Measurements from ENCODE around the gene MGAT3. TPM values are rescaled to one million over a fixed set of nuclear protein-coding genes. Genes with fewer than 3 reads are reported as not detected.

MGAT3 gene
- total RNA-seq, 1 experiment from 2014 or later = 5.0 TPM

DNA sequence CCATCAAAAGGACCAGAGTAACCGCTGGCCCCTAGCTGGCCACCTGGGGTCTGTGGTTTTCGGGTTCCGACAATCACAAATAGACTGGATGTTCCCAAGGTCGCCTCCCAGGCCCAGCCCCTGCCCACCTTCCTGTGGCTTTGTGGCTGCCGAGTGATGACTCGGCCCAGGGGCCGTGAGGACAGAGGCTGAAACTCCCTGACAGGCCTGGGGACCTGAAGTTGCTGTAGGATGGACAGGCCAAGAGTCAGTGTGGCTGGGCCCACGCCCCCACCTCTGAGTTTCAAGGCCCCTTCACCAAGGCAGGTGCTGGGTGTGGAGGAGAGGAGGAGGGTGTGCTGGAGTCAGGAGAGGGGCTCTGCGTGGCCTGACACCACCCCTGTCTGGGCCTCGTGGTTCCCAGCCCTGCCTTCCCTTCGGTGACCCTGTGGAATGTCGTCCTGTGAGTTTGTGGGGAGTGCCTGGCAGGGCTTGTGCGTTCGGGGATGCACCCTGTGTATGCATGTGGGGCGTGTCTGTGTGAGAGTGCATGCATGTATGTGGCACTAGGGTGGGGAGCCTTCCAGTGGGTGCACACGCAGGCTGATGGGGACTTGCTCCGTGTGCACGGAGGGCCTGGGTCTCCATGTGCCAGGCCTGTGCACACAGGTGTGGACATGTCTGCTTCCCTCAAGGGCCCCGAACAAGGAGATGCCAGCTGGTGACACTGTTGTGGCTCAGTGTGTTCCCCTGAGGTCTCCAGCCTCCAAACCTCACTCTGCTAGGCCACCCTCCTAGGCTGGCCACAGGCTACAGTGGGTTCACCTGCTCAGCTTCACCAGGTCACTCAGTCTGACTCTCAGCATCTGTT, 8.4 kb upstream of the MGAT3 start:
- no peak overlapping the region for H4K8ac ChIP-seq (replicated peaks; ENCODE audit: insufficient read length, low read depth, low read length)
- H3T11ph ChIP-seq (ENCODE audit: low read length) = no peak overlapping the region
- H2AFZ ChIP-seq (ENCODE audit: low read length) = no peak overlapping the region
- no peak overlapping the region for H3K4me2 ChIP-seq (ENCODE audit: insufficient read depth, insufficient read length, low read length)
- no peaks in the 10 kb centered on the region for H3K27me3 ChIP-seq (ENCODE audit: insufficient read depth, low read length)
- no peaks in the 10 kb centered on the region for H3K4me1 ChIP-seq (ENCODE audit: insufficient read depth, low read length)
- H3K23ac ChIP-seq (ENCODE audit: insufficient read length, low read depth, low read length) = no peak overlapping the region
- no peak overlapping the region for H2BK5ac ChIP-seq (ENCODE audit: insufficient read length, low read length)
- H2BK12ac ChIP-seq (ENCODE audit: insufficient read length, low read depth, low read length) = no peak overlapping the region
- no peak overlapping the region for H2BK15ac ChIP-seq (ENCODE audit: low read depth, low read length)
- H3K14ac ChIP-seq (ENCODE audit: insufficient read depth, low read length) = peak overlapping the region; percentile 8; the same call in 1 of the 2 replicates
- H3K79me2 ChIP-seq (ENCODE audit: insufficient read depth, low read length) = no peaks in the 10 kb centered on the region
- no peak overlapping the region for H2AK5ac ChIP-seq (ENCODE audit: insufficient read length, low read length)
- no peak for DNase-seq
- no peaks in the 10 kb centered on the region for H4K20me1 ChIP-seq (ENCODE audit: control insufficient read depth, insufficient read depth, insufficient read length)
- Mint-ChIP-seq H3K36me3 (ENCODE audit: insufficient read depth in 1 of 3, low read depth in 3 of 3) (no peaks in the 10 kb centered on the region), H3K27me3 (ENCODE audit: low read depth) (peaks cover 18% of the 10 kb centered on the region), H3K4me3 (no peak overlapping the region), H3K4me1 (peaks cover 12 to 24% of the 10 kb centered on the region in 2 experiments), H3K9me3 (no peaks in the 10 kb centered on the region), H3K27ac (0 out of 7 replicates have a peak overlapping the region, but pooled peaks of 1 of the 3 experiments have one; percentile 52)
- no peak overlapping the region for H3K27ac ChIP-seq (ENCODE audit: insufficient read length, low read depth, low read length)
- H3K56ac ChIP-seq (ENCODE audit: insufficient read length, low read depth, low read length) = no peak overlapping the region
- H4K5ac ChIP-seq (ENCODE audit: insufficient read length, low read depth, low read length) = no peak overlapping the region
- peak overlapping the region; percentile 23 for H3K18ac ChIP-seq (ENCODE audit: insufficient read length, low read depth, low read length)
- H3K4ac ChIP-seq (ENCODE audit: low read depth, low read length) = no peak overlapping the region
- no peaks in the 10 kb centered on the region for H3K9me3 ChIP-seq (ENCODE audit: control insufficient read depth, low read depth, low read length)
- H4K91ac ChIP-seq (ENCODE audit: insufficient read length, low read depth, low read length) = no peak overlapping the region
- H2BK20ac ChIP-seq (ENCODE audit: low read depth, low read length, poor library complexity, severe bottlenecking) = no peak overlapping the region
- H3K9ac ChIP-seq (ENCODE audit: extremely low read depth, insufficient read length, low read length) = no peak overlapping the region
- no peaks in the 10 kb centered on the region for H3K23me2 ChIP-seq (ENCODE audit: insufficient read length, low read depth, low read length, poor library complexity, severe bottlenecking)
- no peak overlapping the region for H2BK120ac ChIP-seq (ENCODE audit: low read depth, low read length, poor library complexity, severe bottlenecking)
- no CpG with 5 or more reads among the region's 19 CpGs for WGBS (ENCODE audit: extremely low coverage, insufficient read length, low lambda C conversion rate)
- no peaks in the 10 kb centered on the region for H3K79me1 ChIP-seq (ENCODE audit: insufficient read depth, low read depth, low read length, poor library complexity, severe bottlenecking)
- TF ChIP-seq, protein P1, sequence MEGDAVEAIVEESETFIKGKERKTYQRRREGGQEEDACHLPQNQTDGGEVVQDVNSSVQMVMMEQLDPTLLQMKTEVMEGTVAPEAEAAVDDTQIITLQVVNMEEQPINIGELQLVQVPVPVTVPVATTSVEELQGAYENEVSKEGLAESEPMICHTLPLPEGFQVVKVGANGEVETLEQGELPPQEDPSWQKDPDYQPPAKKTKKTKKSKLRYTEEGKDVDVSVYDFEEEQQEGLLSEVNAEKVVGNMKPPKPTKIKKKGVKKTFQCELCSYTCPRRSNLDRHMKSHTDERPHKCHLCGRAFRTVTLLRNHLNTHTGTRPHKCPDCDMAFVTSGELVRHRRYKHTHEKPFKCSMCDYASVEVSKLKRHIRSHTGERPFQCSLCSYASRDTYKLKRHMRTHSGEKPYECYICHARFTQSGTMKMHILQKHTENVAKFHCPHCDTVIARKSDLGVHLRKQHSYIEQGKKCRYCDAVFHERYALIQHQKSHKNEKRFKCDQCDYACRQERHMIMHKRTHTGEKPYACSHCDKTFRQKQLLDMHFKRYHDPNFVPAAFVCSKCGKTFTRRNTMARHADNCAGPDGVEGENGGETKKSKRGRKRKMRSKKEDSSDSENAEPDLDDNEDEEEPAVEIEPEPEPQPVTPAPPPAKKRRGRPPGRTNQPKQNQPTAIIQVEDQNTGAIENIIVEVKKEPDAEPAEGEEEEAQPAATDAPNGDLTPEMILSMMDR (conservative IDR thresholded peaks at IDR 0.05) = no peak

Measured in H9 (cell line).